Germinal center (tissue), 1 donor: ENCODE data around the gene STAC2.
"Not testable (repeated sequence)": the region's sequence is repeated elsewhere in the genome, so short reads cannot be mapped to it uniquely, and the experiment has no call there.

Experiments used
- DNase-seq: peaks from one replicate; pipeline ENCODE4 v3.0.0; 2012; ENCODE audit warnings: mixed read lengths, low spot score

Gene STAC2

GRCh38 chr17:39186481-39187002 is 39.2 kb downstream of the STAC2 start:
- no peak for DNase-seq

DNA sequence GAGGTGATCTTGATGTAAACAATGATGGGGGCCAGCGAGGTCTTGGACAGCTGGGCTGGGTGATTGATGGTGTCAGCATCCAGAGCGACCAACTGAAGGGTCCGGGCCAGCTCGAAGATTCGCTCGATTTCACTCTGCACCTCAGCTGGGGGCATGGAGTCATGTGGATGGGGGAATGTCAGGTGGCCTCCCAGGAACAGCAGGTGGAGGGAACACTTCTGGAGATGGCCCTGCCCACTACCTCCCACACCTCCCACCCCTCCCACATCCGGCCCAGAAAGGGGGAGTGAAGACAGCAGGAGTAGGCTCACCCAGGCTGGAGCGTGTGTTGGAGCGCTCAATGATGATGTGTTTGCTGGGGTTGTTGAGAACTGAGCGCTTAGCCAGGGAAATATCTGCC is 42.0 kb downstream of the STAC2 start:
- DNase-seq = no peak

DNA sequence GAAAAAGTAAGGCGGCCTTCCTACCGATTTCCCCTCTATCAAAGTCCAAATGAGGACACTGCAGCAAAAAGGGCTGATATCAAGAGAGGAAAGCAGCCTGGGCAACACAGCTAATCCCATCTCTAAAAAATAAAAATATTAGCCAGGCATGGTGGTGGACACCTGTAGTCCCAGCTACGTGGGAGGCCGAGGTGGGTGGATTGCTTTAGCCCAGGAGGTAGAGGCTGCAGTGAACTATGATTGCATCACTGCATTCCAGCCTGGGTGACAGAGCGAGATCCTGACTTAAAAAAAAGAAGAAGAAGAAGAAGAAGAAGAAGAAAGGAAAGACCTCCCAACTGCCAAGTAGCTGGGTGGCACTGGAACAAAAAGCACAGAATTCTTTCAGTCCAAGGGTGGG is 42.7 kb downstream of the STAC2 start:
- no peak for DNase-seq

- no peak for DNase-seq
Measured at GRCh38 chr17:39181303-39181702, 44.4 kb downstream of the STAC2 start.

DNA sequence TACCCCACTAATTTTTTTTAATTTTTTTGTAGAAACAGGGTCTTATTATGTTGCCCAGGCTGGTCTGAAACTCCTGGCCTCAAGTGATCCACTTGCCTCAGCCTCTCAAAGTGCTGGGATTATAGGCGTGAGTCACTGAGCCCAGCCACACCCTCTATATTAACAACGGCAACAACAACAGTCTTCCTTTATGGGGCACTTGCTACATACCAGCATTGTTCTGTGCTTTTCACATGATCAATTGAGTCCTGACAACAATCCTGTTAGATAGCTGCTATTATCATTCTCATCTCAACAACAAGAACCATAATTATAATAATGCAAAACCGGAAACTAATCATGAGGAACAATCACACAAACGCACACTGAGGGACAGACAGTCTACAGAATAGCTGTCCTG is 47.2 kb downstream of the STAC2 start:
- no peak for DNase-seq

GRCh38 chr17:39177256-39177655 is 48.5 kb downstream of the STAC2 start:
- DNase-seq = no peak

DNA sequence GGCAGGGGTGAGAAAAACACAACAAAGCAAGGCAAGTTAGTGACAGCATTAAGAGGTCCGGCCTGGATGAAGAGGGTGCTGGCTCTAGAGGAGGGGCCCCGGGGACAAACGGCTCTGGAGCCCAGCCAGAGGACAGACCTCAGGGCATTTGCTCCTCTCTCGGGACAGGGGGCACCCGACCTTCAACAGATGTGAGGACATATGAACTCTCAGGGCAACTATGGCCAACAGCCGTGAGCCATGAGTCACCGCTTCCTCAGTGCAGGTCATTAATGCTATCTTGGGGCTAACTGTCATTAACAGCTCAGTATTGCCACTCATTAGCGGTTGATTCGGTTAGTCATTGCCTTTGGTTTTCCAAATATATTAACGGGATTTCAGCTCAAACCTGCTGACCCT is 50.1 kb downstream of the STAC2 start:
- no peak for DNase-seq

GRCh38 chr17:39174920-39175694 is 50.6 kb downstream of the STAC2 start:
- DNase-seq = peak; percentile 88

DNA sequence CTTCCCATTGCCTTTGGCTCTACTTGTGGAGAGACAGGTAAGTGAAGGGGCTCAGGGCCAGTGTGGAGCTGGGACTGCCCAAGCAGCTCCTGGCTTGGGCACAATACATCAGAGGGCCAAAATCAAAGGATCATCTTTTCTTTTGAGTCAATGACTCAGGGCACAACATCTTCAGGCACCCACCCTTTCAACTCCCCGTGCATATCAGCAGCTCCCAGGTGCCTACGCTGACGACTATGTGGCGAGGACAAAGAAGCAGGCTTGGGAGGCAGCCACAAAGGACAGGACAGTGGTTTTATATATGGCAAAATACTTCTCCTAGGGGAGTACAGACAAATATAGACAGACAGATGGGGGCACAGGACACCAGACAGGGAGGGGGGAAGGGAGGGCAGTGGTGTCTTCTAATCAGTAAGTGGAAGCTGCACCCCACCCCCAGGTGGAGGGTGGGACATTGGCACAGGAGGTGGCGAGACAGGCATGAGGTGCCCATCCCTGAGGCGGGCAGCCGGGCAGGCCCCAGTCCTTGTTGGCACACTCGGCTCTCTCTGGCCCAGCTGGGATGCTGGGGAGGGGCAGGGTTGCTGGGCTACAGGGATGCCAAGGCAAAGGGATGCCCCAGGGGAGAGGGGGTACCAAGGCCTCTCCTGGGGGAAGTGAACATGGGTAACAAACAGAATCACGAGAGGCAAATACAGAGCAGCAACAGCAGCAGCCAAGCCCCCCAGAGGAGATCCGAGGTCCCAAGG is 52.0 kb downstream of the STAC2 start:
- no peak for DNase-seq

- no peak for DNase-seq
Measured at GRCh38 chr17:39173080-39173479, 52.7 kb downstream of the STAC2 start.

DNA sequence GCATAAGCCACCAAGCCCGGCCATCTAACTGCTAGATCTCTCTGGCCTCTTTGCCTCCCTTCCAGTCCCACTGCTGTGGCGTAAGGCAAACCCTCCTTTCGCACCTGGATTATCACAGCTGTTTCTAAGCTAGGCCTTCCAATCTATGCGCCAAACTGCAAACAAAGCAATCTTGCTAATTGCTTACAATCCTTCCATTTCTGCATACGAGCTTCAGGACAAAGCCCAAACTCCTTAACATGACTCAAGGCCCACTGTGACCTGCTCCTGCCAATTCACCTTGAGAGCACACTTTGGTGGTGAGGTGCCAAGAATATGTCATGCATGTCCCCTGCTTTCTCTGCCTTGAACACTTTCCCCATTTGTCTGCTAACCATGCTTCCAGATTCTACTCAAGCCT is 53.8 kb downstream of the STAC2 start:
- DNase-seq = no peak

GRCh38 chr17:39170558-39170957 is 55.2 kb downstream of the STAC2 start:
- no peak for DNase-seq

- DNase-seq = no peak
Measured at GRCh38 chr17:39170109-39170508, 55.6 kb downstream of the STAC2 start.

DNA sequence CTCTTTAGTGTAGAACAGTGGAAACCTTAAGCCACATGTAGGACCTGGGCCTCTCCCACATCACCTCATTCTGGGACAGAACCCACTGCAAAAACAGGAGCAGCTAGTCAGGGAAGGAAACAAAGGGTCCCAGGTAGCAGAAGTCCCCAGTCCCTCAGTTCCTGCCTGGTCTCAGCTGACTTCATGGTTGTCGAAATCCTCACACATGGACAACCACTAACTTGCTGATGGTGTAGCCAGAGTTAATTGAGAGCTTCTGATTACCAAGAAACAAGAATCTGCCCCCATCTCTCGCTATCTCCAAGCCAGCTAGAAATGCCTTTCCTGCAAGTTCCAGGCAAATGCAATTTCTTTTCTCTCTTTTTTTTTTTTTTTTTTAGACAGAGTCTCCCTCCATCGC is 56.2 kb downstream of the STAC2 start:
- no peak for DNase-seq

- no peak for DNase-seq
Measured at GRCh38 chr17:39169101-39169500, 56.6 kb downstream of the STAC2 start.

GRCh38 chr17:39168503-39168902 is 57.2 kb downstream of the STAC2 start:
- not testable (repeated sequence) for DNase-seq

- no peak for DNase-seq
Measured at GRCh38 chr17:39167476-39167875, 58.3 kb downstream of the STAC2 start.

DNA sequence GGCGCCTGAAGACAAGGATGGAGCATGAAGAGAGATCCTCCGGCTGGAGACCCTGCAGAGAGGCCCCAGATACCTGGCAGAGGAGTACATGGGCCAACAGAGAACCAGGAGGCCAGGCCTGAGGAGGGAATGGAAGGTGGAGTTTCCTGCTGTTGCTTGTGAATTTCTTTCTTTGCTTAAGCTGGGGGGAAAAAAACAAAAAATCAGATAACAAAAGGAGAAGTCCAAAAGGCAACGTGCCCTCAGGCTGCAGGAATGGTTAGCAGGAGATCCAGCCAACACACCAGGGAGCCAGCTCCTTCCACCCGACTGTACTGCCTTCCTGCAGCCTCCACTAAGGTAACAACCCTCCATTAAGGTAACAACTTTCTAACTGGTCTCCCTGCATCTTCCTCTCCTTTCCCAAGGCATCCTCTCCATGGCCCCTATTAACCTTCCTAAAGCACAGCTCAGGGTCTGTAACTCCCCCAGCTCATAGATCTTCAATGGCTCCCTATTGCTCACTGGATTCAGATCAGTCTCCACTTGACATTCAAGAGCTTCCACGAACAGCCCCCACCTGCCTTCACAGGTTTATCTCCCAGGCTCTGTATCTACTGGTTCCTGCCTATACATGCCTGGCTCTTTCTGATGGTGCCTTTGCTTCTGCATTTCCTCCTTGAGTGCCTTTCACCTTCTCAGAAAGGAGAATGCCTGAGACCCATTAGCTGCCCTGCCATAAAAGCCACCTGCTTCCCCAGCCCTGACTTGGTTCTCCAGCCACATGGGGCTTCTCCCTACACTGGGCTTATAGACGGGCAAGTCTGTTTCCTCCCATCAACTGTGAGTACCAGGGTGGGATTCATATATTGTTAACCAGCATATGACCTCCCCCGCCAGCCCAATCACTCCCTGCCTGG is 59.1 kb downstream of the STAC2 start:
- no peak for DNase-seq

- DNase-seq = no peak
Measured at GRCh38 chr17:39165841-39166349, 59.9 kb downstream of the STAC2 start, which contains the start of gene ARL5C. Gene ARL5C (minus strand): TSS chr17:39166161. CDS start chr17:39165760, 401 bp downstream.

GRCh38 chr17:39165178-39165840 is 60.4 kb downstream of the STAC2 start:
- DNase-seq = no peak

DNA sequence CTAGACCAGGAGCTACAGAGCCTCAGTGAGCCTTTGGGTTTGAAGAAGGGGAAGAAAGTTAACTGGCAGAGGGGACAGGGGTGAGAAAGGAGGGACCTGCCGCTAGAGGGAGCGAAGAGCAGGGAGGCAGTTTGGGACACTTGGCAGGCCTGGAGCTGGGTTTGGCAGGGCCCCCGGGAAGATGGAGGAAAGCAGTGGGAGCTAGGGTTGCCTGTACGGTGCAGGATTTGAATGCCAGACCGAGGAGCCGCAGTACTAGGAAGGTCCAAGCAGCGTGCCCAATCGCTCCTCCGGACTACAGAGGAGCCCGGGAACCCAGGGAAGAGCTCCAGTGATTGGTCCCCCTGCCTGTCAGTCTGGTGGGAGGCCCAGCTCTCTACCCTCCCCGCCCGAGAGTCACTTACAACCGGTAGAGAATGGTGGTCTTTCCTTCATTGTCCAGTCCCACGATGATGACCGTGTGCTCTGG is 61.0 kb downstream of the STAC2 start:
- DNase-seq = peak; percentile 95
